ENCODE data around the gene SMC4.

SMC4 gene

DNA sequence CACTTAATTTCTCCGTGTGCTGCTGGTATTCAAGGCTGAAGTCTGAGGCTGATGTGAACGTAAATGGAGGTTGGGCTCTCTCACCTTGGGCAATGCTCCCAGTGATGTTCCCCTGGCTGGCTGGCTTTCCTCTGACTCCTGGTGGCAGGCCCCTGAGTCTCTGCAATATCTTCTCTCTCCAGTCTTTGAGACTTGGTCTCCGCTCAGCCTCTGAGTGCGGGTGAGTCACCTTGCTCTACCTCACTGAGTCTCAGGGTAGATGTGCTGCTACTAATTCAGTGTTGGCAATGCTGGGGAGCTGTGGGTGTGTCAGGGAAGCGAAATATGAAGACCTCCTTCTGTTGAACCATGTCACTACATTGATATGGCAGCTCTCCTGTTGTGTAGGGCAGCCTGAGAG, 81.5 kb downstream of the SMC4 start:
- no peak for DNase-seq

DNA sequence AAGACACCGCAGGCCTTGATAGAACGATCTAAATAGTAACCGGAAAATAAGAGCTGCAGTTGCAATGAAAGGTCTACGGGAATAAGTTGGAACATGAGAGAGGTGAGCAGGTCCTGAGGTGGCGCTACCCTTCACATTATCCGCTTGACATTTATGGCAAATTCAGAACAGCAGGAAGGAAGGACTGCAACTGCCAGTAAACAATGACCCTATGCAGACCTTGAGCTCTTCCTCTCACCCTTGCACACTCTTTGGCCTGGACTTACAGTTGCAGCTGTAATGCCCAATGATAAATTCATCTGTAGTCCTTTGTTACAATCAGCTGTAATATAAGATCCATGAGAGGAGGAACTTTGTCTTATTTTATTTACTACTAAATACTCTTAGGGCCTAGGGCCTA, 82.4 kb downstream of the SMC4 start:
- no peak for DNase-seq

DNA sequence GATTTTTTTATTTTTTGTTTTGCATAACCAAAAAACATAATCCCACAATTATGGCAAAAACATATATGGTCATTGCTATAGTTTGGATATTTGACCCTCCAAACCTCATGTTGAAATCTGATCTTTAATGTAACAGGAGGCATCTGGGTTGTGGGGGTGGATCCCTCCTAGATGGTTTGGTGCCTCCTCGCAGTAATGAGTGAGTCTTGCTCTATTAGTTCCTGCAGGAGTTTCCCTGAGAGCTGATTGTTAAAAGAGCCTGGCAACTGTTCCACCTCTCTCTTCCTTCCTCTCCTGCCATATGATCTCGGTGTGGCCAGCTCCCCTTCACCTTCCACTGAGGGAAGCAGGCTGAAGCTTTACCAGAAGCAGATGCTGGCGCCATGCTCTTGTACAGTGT, 83.3 kb downstream of the SMC4 start:
- no peak for DNase-seq
